SK-N-MC (cell line): ENCODE data around the gene KIRREL1.

Experiments
- EZH2 ChIP-seq: fragments of 200-600 bp; sonication (generic); IDR thresholded peaks from one replicate; pipeline ENCODE4 v1.6.1; 2017; ENCODE audit warnings: antibody characterized with exemption
- POLR2AphosphoS5 ChIP-seq: IDR thresholded peaks from 2 replicates; pipeline ENCODE4 v1.6.1; 2012; ENCODE audit warnings: mild to moderate bottlenecking, low read depth, low read length, borderline replicate concordance

DNA sequence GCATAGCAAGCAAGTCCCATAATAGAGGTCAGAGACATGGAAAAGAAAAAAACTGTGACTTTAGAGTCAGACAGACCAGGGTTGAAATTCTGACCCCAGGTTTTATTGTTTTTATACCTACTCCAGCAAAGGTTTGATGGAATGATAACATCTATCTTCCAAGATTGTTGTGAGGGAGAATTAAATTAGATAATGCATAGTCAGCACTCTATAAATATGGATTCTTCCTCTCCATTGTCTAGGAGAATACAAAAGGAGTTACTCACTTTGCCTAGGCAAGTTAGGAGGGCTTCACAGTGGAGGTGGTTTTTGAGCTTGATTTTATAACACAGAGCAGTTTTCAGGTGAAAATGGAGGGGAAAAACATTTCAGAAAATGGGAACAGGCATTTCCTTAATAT is 46.9 kb downstream of the KIRREL1 start:
- TF ChIP-seq POLR2AphosphoS5 = no peak
- no peak for TF ChIP-seq EZH2
